DMS 273 (cell line): Measurements from ENCODE around the gene L2HGDH.

ENCODE experiments used
- DNase-seq: peaks from one replicate; lab custom pipeline; 2025; ENCODE audit not compliant: unreplicated experiment; lab: John Stamatoyannopoulos, UW

Gene L2HGDH

GRCh38 chr14:50299585-50299984 lies 12.4 kb downstream of the L2HGDH start:
- no peak for DNase-seq

- no peak for DNase-seq
Measured at GRCh38 chr14:50290306-50290705, 21.7 kb downstream of the L2HGDH start.

GRCh38 chr14:50288146-50288545 lies 23.9 kb downstream of the L2HGDH start:
- DNase-seq: no peak

- no peak for DNase-seq
Measured at GRCh38 chr14:50285861-50286260, 26.2 kb downstream of the L2HGDH start.

- DNase-seq: no peak
Measured at GRCh38 chr14:50272498-50272897, 39.5 kb downstream of the L2HGDH start.

- no peak for DNase-seq
Measured at GRCh38 chr14:50270932-50271331, 41.1 kb downstream of the L2HGDH start.

GRCh38 chr14:50265029-50265428 lies 47.0 kb downstream of the L2HGDH start:
- no peak for DNase-seq

- DNase-seq: no peak
Measured at GRCh38 chr14:50263321-50263720, 48.7 kb downstream of the L2HGDH start.

GRCh38 chr14:50262865-50263264 lies 49.2 kb downstream of the L2HGDH start:
- DNase-seq: no peak

GRCh38 chr14:50260511-50260910 lies 51.5 kb downstream of the L2HGDH start:
- DNase-seq: peak; percentile 51

GRCh38 chr14:50260072-50260471 lies 52.0 kb downstream of the L2HGDH start:
- peak; percentile 8 for DNase-seq

- no peak for DNase-seq
Measured at GRCh38 chr14:50257732-50258131, 54.3 kb downstream of the L2HGDH start.

GRCh38 chr14:50254248-50254647 lies 57.8 kb downstream of the L2HGDH start:
- no peak for DNase-seq

GRCh38 chr14:50249136-50249775 lies 62.8 kb downstream of the L2HGDH start:
- DNase-seq: no peak

- no peak for DNase-seq
Measured at GRCh38 chr14:50247245-50247644, 64.8 kb downstream of the L2HGDH start.

- DNase-seq: peak; percentile 7
Measured at GRCh38 chr14:50242566-50243310, 69.3 kb downstream of the L2HGDH start.

GRCh38 chr14:50242096-50242495 lies 69.9 kb downstream of the L2HGDH start:
- no peak for DNase-seq

- peak; percentile 5 for DNase-seq
Measured at GRCh38 chr14:50237427-50237826, 74.6 kb downstream of the L2HGDH start.

- DNase-seq: no peak
Measured at GRCh38 chr14:50233951-50234250, 78.1 kb downstream of the L2HGDH start.

- DNase-seq: peak; percentile 63
Measured at GRCh38 chr14:50233166-50233950, 78.7 kb downstream of the L2HGDH start.

- peak; percentile 53 for DNase-seq
Measured at GRCh38 chr14:50232276-50232642, 79.8 kb downstream of the L2HGDH start.
